CD14-positive monocyte (primary cell): ENCODE results near the gene TRAF3. TPM values are rescaled to one million over a fixed set of nuclear protein-coding genes. Genes with fewer than 3 reads are reported as not detected.
"Not testable (repeated sequence)": the region's sequence is repeated elsewhere in the genome, so short reads cannot be mapped to it uniquely, and the experiment has no call there.

ENCODE experiments used
- DNase-seq, 3 donors: peaks; one replicate each; pipeline ENCODE4 v3.0.0-alpha.2; 2011 to 2022
- H2AFZ ChIP-seq: 2 replicates; pipeline ENCODE4 v1.6.0; 2012; ENCODE audit warnings: mild to moderate bottlenecking, low read depth, low read length, inconsistent platforms; ENCODE audit not compliant: insufficient read depth, poor library complexity, severe bottlenecking
- H3K27ac ChIP-seq, 2 donors: 1 replicate in 1 of 2; 2 replicates in 1 of 2; pipeline ENCODE4 v1.5.1; 2012 to 2013; ENCODE audit warnings: low read length in 2 of 2, control low read depth in 1 of 2, inconsistent platforms in 1 of 2, low read depth in 1 of 2, mild to moderate bottlenecking in 1 of 2
- H3K27me3 ChIP-seq, 2 donors: one replicate each; pipeline versions ENCODE4 v1.6.0 to v1.6.1; 2011 to 2013; ENCODE audit warnings: low read length in 2 of 2; ENCODE audit not compliant: control insufficient read depth in 2 of 2, insufficient read depth in 2 of 2
- H3K36me3 ChIP-seq, 2 donors: replicated peaks in 1 of 2; 1 replicate in 1 of 2; 2 replicates in 1 of 2; pipeline versions ENCODE4 v1.5.1 to v1.6.1; 2012 to 2013; ENCODE audit warnings: low read length in 2 of 2, control low read depth in 1 of 2, inconsistent platforms in 1 of 2, mild to moderate bottlenecking in 1 of 2; ENCODE audit not compliant: insufficient read depth in 2 of 2, control insufficient read depth in 1 of 2
- H3K4me1 ChIP-seq, 2 donors: 1 replicate in 1 of 2; 2 replicates in 1 of 2; pipeline versions ENCODE4 v1.5.1 to v1.6.1; 2012 to 2013; ENCODE audit warnings: low read length in 2 of 2, control low read depth in 1 of 2, inconsistent platforms in 1 of 2, mild to moderate bottlenecking in 1 of 2, moderate library complexity in 1 of 2; ENCODE audit not compliant: insufficient read depth in 2 of 2, control insufficient read depth in 1 of 2
- H3K4me2 ChIP-seq: replicated peaks from 2 replicates; pipeline ENCODE3; 2012; ENCODE audit warnings: low read length, moderate library complexity, mild to moderate bottlenecking; ENCODE audit not compliant: poor library complexity, severe bottlenecking; ENCODE audit errors: extremely low read depth
- H3K4me3 ChIP-seq, 3 experiments: fragments of 200-600 bp in 1 of 3; sonication (generic) in 1 of 3; replicated peaks in 1 of 3; 1 replicate in 2 of 3; 2 replicates in 1 of 3; pipeline ENCODE4 v1.5.1; 2011 to 2013; ENCODE audit warnings: low read length in 3 of 3, mild to moderate bottlenecking in 3 of 3, control low read depth in 2 of 3, low read depth in 2 of 3, inconsistent platforms in 1 of 3, moderate library complexity in 1 of 3
- H3K79me2 ChIP-seq: 2 replicates; pipeline ENCODE4 v1.6.0; 2012; ENCODE audit warnings: mild to moderate bottlenecking, control low read depth, inconsistent platforms, low read length, moderate library complexity; ENCODE audit not compliant: insufficient read depth
- H3K9ac ChIP-seq: 2 replicates; pipeline ENCODE4 v1.6.0; 2017; ENCODE audit warnings: low read length, mild to moderate bottlenecking; ENCODE audit not compliant: insufficient read depth, poor library complexity, severe bottlenecking
- H3K9me3 ChIP-seq, 2 donors: replicated peaks in 1 of 2; 1 replicate in 1 of 2; 2 replicates in 1 of 2; pipeline versions ENCODE4 v1.5.1 to v1.6.1; 2012 to 2013; ENCODE audit warnings: low read length in 2 of 2, control low read depth in 1 of 2; ENCODE audit not compliant: control insufficient read depth in 1 of 2, insufficient read depth in 1 of 2
- H4K20me1 ChIP-seq: 2 replicates; pipeline ENCODE4 v1.6.0; 2012; ENCODE audit warnings: mild to moderate bottlenecking, low read length, control low read depth, moderate library complexity; ENCODE audit not compliant: insufficient read depth
- H3K27ac Mint-ChIP-seq, 7 donors: one replicate each; pipeline ENCODE4 v1.8.0; 2020; ENCODE audit warnings: mild to moderate bottlenecking in 7 of 7, mixed read lengths in 7 of 7, moderate library complexity in 6 of 7, inconsistent platforms in 2 of 7
- H3K27me3 Mint-ChIP-seq, 3 donors: one replicate each; pipeline ENCODE4 v1.8.0; 2021 to 2022; ENCODE audit warnings: low read depth in 3 of 3, mild to moderate bottlenecking in 3 of 3, mixed read lengths in 3 of 3, moderate library complexity in 3 of 3, inconsistent platforms in 1 of 3
- H3K36me3 Mint-ChIP-seq, 2 donors: one replicate each; pipeline ENCODE4 v1.8.0; 2020; ENCODE audit warnings: mixed read lengths in 2 of 2, inconsistent platforms in 1 of 2, mild to moderate bottlenecking in 1 of 2
- H3K4me1 Mint-ChIP-seq: one replicate; pipeline ENCODE4 v1.8.0; 2020; ENCODE audit warnings: mild to moderate bottlenecking, mixed read lengths
- H3K4me3 Mint-ChIP-seq, 2 donors: one replicate each; pipeline ENCODE4 v1.8.0; 2020; ENCODE audit warnings: mild to moderate bottlenecking in 2 of 2, mixed read lengths in 2 of 2, moderate library complexity in 1 of 2
- H3K9me3 Mint-ChIP-seq, 7 donors: one replicate each; pipeline ENCODE4 v1.8.0; 2020 to 2022; ENCODE audit warnings: mixed read lengths in 7 of 7, mild to moderate bottlenecking in 6 of 7, moderate library complexity in 6 of 7, inconsistent platforms in 2 of 7
- WGBS: methylation state at CpG from one replicate; pipeline ENCODE4 v1.1.5; 2013; ENCODE audit warnings: missing lambda C conversion rate; ENCODE audit not compliant: insufficient coverage; 5-methylcytosine and 5-hydroxymethylcytosine counted together
- intact Hi-C, 2 donors: fragments of 100-400 bp; cut with micrococcal nuclease; formaldehyde crosslinking; loops; one replicate each; pipeline versions ENCODE4 v1.15.0 to v1.15.1; 2023
- polyA plus RNA-seq, 3 donors: library from polyadenylated mRNA; depleted of rRNA in 1 of 3; unstranded in 2 of 3; stranded (reverse) in 1 of 3; fragments of 300-500 nt in 2 of 3; fragments of >200 nt in 1 of 3; fragmentation: Illumina TruSeq in 2 of 3; gene quantifications; 1 replicate in 2 of 3; 2 replicates in 1 of 3; pipeline ENCODE4 v1.2.3, GENCODE V29; 2012 to 2021
- TF ChIP-seq, protein P1 (sequence below): fragments of 200-600 bp; IDR thresholded peaks from one replicate; pipeline ENCODE4 v1.8.0; 2022; ENCODE audit warnings: antibody characterized with exemption, mild to moderate bottlenecking

The TRAF3 gene
- polyA plus RNA-seq, 3 donors, result 12.0 to 37.6 (median 17.3) TPM

DNA sequence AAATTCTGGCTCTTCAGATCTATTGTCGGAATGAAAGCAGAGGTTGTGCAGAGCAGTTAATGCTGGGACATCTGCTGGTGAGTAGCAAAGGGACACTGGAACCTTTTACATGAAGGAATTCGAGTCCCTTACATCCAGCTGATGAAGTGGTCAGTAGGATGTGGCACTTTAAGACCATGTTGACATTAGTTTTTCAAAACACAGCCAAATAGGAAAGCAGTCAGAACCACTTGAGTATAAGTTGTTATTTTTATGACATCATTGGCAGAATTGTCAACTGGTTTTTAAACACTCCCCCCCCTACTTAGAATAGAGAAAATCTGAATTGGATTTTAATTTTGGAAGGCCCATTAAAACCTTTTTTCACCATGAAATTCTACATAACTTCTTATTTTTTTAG lies 98.4 kb downstream of the TRAF3 start:
- H3K4me3 Mint-ChIP-seq, result no peak overlapping the region
- no peaks in the 10 kb centered on the region for H3K9me3 Mint-ChIP-seq
- H3K79me2 ChIP-seq, result no peaks in the 10 kb centered on the region
- H3K4me3 ChIP-seq, result no peak overlapping the region
- H3K4me1 ChIP-seq, result no peaks in the 10 kb centered on the region
- H2AFZ ChIP-seq, result no peak overlapping the region
- intact Hi-C loops, result no loop called here
- H3K27ac ChIP-seq, result no peak overlapping the region
- peaks cover 42 to 45% of the 10 kb centered on the region in 2 donors for H3K36me3 Mint-ChIP-seq
- H3K9ac ChIP-seq, result no peak overlapping the region
- no peaks in the 10 kb centered on the region for H3K9me3 ChIP-seq
- H3K36me3 ChIP-seq, result peaks cover 89 to 99% of the 10 kb centered on the region in 2 donors
- H4K20me1 ChIP-seq, result peaks cover 42% of the 10 kb centered on the region
- DNase-seq, result no peak
- no peak overlapping the region for H3K27ac Mint-ChIP-seq
- TF ChIP-seq, protein P1, sequence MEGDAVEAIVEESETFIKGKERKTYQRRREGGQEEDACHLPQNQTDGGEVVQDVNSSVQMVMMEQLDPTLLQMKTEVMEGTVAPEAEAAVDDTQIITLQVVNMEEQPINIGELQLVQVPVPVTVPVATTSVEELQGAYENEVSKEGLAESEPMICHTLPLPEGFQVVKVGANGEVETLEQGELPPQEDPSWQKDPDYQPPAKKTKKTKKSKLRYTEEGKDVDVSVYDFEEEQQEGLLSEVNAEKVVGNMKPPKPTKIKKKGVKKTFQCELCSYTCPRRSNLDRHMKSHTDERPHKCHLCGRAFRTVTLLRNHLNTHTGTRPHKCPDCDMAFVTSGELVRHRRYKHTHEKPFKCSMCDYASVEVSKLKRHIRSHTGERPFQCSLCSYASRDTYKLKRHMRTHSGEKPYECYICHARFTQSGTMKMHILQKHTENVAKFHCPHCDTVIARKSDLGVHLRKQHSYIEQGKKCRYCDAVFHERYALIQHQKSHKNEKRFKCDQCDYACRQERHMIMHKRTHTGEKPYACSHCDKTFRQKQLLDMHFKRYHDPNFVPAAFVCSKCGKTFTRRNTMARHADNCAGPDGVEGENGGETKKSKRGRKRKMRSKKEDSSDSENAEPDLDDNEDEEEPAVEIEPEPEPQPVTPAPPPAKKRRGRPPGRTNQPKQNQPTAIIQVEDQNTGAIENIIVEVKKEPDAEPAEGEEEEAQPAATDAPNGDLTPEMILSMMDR, result no peak
- no peaks in the 10 kb centered on the region for H3K4me1 Mint-ChIP-seq
- WGBS, result no CpG with 5 or more reads among the region's 2 CpGs
- no peak overlapping the region for H3K4me2 ChIP-seq
- H3K27me3 ChIP-seq, result no peaks in the 10 kb centered on the region
- no peaks in the 10 kb centered on the region for H3K27me3 Mint-ChIP-seq

DNA sequence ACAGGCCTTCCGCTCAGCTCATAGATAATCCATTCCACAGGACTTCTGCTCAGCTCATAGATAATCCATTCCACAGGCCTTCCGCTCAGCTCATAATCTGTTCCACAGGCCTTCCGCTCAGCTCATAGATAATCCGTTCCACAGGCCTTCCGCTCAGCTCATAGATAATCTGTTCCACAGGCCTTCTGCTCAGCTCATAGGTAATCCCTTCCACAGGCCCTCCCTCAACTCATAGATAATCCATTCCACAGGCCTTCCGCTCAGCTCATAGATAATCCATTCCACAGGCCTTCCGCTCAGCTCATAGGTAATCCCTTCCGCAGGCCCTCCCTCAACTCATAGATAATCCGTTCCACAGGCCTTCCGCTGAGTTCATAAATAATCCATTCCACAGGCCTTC lies 100.3 kb downstream of the TRAF3 start:
- H3K4me1 Mint-ChIP-seq, H3K27ac Mint-ChIP-seq, H3K79me2 ChIP-seq, H3K27me3 Mint-ChIP-seq, DNase-seq, H3K4me2 ChIP-seq, H3K9ac ChIP-seq, intact Hi-C loops, H3K4me3 ChIP-seq, H3K4me1 ChIP-seq, H3K4me3 Mint-ChIP-seq, H3K27ac ChIP-seq, H3K9me3 Mint-ChIP-seq, H2AFZ ChIP-seq, H3K9me3 ChIP-seq, H3K27me3 ChIP-seq: not testable (repeated sequence)
- H3K36me3 Mint-ChIP-seq, result peaks cover 37 to 41% of the 10 kb centered on the region in 2 donors
- WGBS, result 97% methylated on average over 9 of the region's 10 CpGs
- peaks cover 24% of the 10 kb centered on the region for H4K20me1 ChIP-seq
- H3K36me3 ChIP-seq, result peaks cover 77 to 99% of the 10 kb centered on the region in 2 donors
